LHCN-M2 (cell line): ENCODE data around the gene CD300LG. TPM values are rescaled to one million over a fixed set of nuclear protein-coding genes. Genes with fewer than 3 reads are reported as not detected.

Experiments used
- DNase-seq: peaks from one replicate; pipeline ENCODE4 v3.0.0-alpha.2; 2012; ENCODE audit warnings: low read depth
- total RNA-seq: library from RNA; depleted of rRNA; stranded (reverse); fragments of >200 nt; gene quantifications from 2 replicates; pipeline ENCODE4 v1.2.3, GENCODE V29; 2014

Gene CD300LG
- total RNA-seq, 1 experiment from 2014 or later = not detected

DNA sequence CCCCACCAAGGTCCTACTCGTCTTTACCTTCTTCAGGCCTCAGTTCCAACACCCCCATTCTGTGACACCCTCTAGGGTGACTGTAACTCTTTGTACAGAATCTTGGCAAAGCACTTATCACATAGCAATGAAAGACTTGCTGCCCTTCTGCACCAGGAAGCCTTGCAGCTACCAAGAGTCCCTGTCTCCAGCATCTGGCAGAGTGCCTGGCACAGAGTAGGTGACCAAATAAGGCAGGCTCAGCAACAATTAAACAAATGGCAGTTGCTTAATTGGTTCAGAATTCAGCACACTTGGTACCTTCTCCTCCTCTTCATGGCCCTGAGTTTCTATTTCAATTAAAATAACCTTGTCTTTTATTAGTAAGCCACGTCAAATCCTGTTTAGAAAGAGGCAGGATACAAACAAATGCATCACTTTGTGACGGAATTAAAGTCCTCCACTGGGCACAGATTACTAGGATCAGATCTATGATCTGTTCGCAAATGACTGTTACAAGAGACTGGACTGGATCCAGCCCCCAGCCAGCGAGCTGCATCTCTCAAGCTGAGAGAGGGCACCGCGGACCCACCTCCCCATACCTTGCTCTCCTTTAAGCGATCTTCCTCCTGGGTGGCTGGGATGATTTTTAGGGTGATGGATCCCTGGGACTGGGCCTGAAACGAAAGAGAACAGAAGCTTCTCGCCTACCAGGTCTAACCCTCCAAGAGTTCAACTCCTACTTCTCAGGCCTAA is 23.5 kb upstream of the CD300LG start:
- no peak for DNase-seq

DNA sequence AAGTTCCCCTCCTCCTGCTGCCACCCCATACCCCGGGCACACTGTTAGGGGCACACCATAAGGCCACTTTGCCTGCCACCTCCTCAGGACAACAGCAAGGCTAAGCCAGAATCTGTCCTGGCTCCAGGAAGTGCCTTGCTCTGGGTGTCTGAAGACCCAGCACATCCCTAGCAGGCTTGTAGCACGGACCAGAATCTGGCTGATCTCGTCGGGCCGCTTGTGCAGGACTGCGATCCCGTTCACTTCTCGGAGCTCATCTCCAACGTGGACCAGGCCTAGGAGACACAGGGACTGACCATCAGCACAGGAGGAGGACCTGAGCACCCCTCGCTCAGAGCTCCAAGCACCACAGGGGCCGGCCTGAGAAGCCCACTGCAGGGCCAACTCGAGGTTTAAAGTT is 21.4 kb upstream of the CD300LG start:
- no peak for DNase-seq

DNA sequence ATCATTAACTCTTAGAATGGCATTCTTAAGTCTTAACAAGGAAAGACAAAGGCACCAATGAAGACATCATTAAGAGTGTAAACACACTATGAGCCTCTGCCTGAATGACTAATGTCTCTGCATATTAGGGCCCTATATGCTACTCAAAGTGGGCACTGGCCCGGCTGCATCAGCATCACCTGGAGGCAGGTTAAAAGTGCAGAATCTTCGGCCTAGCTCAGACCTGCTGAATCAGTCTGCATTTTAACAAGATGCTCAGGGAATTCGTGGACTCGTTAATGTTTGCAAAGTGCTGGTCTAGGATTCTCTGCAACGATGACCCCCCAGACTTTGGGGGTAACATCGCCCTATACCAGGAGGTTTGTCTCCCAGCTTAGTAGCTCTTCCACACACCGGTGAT is 20.8 kb upstream of the CD300LG start:
- no peak for DNase-seq

DNA sequence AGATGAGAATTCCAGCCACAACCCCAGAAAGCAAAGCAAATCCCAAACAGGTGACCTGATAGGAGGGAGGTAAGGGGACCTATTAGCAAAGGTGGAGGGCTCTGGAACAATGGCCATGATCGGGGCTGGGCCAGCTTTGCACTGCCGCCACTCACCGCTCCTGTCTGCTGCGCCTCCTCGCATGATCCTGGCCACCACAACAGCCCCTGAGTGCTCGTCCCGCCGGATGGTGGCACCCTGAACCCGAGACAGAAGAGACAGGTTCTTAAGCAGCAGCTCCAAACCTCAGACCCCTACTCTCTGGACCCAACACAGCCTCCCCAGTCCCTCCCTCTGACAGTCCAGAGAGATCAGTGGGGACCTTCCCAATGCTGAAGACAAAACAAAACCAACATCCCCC is 19.4 kb upstream of the CD300LG start:
- no peak for DNase-seq

DNA sequence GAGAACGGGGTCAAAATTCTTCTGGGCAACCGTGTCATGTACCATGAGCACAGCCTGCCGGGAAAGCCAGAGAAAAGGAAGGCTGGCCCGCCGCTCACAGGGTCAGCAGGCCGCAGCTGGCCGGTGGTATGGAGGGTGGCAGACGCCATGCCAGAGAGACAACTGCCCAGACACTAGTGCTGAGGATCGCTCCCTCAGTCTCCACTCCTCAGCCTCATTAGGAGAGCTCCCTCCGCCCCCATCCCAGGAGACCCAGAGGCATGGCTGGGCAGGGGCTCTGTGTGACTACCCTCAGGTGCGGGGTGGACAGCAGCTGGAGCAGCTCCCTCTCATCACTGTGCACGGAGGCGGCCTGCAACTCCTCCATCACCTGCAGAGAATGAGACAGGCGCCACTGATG is 17.2 kb upstream of the CD300LG start:
- DNase-seq = no peak

DNA sequence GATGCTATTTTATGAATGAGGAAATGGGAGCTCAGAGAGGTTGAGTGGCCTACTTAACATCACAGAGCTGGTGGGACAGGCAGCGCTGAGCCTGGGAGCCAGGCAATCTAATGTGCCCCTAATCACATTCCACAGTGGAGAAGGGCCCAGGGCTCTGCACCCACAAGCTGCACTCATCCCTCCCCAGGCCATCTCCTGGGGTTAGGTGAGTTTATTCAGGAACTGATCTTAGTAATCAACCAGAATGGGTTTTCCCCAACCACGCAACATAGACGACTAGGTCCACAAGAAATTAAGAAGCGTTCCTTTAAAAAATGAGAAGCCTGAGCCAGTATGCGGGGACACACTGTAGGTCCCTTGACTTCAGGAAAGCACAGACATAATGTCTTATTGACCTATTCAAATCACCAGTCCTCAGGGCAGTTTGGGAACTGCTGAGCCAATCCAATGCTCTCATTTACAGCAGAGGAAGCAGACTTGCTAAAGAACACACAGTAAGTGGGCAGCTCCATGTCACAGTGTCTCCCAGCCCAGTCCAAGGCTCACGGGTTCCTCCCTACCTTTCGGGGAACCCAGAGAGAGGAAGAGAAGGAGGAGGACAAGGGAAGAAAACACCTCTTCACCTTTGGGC is 16.4 kb upstream of the CD300LG start:
- DNase-seq = no peak

DNA sequence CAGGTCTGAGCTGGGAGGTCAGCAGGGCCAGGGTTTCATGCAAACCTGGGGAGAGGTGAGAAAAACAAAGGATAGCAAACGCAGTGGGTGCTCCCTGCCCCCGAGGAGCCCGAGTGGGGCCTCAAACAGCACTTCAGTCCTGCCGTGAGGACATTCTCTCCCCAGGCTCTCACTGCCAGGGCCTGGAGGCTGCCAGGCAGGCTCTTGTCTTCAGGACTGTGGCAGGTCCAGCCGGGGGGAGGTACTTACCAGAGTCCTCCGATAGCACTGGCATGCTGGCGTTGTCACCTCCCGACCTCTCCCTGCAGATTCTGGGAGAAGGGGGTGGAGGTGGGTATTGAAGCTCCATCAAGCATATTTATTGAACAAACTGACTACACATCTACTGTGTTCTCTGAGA is 15.3 kb upstream of the CD300LG start:
- no peak for DNase-seq

DNA sequence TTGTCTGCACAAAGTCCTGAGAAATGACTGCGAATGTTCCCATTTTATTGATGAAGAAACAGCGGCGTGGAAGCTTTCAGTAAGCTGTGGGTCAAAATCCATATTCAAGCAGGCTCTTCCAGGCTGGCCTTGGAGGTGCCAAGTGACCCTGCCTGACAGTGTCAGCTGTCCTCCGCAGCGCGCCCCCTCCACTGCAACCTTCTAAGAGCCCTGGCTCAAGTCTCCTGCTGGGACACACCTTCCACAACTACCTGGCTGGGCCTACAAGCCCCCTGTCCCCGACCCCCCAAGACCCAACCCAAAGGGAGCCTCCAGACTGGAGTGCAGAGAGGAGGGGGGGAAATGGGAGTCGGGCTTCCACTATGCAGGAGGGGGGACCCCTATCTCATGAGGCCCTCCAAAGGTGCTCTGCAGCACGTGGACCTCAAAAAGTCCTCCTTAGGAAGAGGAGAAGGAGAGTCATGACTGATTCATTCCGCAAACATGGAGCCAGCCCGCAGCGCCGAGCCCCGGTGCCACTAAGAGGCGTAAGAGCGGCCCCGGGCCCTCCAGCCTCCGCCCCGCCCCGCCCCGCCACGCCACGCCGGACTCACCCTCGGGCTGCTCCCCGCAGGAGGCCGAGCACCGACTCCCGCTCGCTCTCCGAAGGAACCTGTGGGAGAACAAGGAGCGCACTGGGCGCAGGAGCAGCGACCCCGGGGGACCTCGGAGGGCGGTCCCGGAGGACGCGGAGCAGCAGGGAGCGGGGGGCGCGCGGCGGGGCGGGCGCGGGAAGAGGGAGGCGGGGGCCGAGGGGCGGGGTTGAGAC is 14.6 kb upstream of the CD300LG start:
- peak; percentile 66 for DNase-seq

DNA sequence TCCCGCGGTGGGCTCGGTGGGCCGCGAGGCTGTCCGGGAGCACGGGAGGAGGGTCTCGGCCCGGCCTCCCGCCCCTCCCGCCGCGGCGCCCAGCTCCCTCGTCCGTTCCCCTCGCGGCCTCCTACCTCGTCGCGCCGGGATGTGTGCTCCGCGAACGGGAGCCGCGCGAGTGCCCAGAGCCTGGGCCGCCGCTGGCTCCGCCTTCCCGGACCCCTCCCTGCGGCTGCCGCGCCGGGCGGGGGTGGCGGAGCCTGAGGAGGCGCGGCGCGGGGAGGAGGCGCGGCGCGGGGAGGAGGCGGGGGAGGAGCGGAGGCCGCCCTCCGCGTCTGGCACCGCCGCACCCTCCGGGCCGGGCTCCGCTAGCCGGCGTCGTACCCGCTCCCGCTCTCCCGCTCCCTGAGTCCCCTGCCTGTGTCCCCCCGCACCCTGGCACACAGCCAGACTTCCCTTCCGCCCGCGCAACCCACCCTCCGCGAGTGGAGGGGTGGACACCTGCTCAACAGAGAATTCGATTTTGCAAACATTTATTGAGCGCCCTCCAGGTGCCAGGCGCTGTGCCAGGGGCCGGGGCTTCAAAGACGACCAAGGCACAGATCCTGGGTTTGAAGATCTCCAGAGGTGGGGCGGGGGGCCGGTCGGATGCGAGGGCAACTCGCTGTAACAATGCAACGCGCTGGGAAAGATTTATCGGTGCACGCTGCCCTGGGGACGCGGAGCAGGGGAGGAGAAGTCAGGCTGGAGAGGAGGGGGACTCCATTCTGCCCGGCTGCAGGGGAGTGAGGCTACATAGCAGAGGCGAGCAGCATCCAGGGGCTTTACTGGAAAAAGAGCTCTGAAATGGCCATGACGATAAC is 13.8 kb upstream of the CD300LG start, which contains the start of gene MPP3:
MPP3 (minus strand) TSS at position 171 of the 854 bp plus-strand sequence. CDS start 1,240 bp downstream, outside the sequence.
- DNase-seq = peak; percentile 52

DNA sequence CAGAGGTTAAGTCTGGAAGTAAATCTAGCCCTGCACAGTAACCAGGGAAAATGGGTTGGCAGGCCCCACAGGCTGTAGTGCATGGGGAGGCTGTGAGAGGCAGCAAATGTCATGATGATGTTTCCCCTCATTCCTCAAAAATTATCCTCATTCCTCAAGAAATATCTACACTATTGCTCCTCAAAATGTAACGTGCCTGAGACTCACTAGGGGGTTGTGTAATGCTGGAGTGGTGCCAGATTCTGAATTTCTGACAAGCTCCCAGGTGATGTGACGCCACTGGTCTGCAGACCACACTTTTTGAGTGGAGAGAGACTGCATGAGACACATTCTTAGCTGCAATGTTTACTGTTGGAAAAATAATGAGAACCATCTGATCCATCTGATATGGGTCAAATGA is 12.9 kb upstream of the CD300LG start:
- DNase-seq = no peak

DNA sequence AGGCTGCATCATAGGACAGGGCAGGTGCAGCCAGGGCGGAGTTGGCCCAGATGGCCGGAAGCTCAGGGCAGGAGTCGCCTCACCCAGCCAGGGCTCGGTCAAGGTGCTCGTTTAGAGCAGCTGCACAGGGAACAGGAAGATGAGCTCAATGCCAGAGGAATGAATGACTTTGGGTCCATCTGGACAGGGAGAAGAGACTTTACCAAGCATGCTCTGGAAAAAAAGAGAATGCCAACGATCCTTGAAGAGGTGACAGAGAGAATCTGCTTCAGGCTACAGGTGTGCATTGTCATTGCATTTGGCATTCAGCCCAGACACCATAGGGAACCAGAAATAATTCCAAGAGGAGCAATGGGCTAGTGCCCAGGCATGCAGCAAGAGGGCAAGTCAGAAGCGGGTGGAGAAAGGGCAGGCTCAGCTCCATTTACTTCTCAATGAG is 7.3 kb upstream of the CD300LG start:
- no peak for DNase-seq

DNA sequence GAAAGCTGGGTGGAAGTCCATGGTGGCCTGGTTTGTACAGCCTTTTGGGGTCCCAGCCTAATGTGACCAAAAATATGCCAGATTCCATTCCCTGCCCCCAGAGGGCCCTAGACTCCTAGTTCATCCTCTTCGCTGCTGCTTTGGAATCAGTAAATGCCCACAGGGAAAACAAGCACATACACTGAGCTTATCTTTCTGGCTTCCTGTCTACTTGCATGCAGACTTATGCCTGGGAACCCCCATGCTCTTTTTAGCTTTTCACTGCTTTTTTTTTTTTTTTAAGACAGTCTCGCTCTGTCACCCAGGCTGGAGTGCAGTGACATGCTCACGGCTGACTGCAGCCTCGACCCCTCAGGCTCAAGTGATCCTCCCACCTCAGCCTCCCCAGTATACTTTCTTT is 6.2 kb upstream of the CD300LG start:
- no peak for DNase-seq

DNA sequence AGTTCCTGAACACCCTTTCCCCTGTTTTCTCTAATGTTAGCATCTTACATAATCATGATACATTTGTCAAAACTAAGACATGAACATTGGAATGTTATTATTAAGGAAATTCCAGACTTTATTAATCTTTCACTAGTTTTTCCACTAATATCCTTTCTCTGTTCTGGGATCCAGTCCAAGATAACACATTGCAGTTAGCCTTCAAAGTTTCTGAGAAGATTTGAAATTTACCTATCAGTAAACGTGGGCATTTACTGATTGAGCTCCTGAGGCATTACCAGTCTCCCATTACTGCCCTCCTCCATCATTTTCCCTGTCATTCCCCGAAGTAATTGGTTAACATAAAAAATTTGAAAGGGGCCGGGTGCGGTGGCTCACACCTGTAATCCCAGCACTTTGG is 5.7 kb upstream of the CD300LG start:
- DNase-seq = no peak

DNA sequence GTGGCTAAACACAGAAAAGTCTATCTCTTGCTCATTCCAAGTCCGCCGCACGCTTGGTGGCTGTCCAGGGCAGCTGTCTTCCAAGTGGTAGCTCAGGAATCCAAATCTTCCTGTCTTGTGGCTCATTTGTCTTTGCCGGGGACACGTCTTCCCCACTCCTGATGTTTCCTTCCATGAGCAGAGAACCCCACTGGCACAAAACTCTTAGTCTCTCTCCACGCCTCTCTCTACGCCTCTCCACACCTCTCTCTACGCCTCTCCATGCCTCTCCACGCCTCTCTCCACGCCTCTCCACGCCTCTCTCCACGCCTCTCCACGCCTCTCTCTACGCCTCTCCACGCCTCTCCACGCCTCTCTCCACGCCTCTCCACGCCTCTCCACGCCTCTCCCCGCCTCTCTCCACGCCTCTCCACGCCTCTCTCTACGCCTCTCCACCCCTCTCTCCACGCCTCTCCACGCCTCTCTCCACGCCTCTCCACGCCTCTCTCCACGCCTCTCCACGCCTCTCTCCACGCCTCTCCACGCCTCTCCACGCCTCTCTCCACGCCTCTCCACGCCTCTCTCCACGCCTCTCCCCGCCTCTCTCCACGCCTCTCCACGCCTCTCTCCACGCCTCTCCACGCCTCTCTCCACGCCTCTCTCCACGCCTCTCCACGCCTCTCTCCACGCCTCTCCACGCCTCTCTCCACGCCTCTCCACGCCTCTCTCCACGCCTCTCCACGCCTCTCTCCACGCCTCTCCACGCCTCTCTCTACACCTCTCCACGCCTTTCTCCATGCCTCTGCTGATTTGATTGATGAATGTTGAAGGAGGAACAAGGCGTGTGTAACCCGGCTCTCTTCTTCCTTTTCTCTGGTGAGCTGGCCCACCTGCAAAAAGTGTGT is 4.6 kb upstream of the CD300LG start:
- DNase-seq = peak; percentile 77

DNA sequence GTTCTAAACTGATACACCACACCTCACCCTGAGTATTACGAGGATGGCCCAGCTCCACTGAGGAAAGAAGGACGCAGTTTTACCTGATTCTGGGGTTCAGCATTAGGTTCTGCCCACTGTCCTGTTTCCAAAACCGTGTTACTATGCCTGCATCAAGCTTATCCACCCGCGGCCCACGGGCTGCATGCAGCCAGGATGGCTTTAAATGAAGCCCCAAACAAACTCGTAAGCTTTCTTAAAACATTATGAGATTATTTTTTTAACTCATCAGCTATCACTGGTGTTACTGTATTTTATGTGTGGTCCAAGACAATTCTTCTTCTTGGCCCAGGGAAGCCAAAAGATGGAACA is 4.0 kb upstream of the CD300LG start:
- no peak for DNase-seq

DNA sequence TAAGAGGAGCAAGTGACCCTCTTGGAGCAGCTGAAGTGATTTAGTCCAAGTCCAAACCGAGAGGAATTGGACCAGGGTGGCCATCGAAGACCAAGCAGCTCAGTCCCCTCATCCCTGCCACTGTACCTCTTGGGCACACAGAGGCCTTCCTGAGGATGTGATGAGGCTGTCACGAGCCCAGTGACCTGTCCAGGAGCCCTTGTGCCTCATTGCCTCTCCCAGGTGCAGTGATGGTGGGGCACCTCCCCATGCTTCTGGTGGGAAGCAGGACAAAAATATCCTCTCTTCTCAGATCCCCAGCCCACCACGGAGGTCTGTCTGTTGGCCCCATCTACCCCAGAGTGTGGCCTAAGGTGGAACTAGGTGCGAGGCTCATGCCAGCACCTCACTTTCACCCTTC is 2.7 kb upstream of the CD300LG start:
- no peak for DNase-seq

DNA sequence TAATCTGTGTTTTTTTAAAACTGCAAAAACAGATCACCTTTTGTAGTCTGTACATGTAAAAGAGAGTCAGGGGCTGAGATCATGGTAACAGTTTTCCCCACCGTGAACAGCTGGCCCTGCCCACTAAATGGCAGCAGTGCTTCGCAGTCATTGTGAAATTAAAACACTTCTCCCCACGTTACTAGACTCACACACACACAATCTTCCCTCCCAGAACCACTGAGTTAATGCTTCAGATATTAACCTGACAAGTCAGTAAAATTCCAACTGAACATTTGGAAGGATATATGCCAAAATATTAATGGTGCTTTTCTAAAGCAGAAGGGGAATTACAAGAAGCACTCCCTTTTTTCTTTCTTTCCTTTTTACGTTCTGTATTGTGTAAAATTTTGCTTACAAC is 1.2 kb upstream of the CD300LG start:
- DNase-seq = no peak

DNA sequence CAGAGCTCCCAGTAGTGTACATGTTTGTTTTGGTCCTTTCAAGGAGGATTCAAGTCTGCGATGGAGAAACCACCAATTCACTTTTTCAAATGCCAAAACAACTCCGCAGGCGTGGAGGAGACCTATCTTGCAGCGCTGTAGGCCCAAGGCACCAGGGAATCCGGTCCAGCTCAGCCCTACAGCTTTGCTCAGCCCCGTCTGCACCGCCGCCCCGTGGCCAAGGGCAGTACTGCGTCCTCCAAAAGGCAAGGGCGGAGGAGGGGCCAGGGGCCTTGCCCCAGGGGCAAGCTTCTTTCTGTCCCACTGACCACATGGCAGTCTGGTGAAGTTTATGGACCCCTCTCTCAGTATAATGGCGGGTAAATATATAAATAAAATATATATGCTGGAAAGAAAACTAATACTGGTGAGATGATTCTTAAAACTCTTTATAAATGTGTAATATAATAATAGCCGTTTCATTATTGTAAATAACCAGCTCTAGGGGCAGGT is 709 bp upstream of the CD300LG start:
- DNase-seq = peak; percentile 59

DNA sequence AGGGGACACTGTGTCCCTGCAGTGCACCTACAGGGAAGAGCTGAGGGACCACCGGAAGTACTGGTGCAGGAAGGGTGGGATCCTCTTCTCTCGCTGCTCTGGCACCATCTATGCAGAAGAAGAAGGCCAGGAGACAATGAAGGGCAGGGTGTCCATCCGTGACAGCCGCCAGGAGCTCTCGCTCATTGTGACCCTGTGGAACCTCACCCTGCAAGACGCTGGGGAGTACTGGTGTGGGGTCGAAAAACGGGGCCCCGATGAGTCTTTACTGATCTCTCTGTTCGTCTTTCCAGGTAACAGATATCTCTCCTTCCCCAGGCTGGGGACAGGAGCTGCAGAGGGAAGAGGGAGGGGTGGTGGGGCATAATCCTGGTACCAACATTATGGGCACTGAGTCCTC is 1.6 kb downstream of the CD300LG start:
- no peak for DNase-seq

DNA sequence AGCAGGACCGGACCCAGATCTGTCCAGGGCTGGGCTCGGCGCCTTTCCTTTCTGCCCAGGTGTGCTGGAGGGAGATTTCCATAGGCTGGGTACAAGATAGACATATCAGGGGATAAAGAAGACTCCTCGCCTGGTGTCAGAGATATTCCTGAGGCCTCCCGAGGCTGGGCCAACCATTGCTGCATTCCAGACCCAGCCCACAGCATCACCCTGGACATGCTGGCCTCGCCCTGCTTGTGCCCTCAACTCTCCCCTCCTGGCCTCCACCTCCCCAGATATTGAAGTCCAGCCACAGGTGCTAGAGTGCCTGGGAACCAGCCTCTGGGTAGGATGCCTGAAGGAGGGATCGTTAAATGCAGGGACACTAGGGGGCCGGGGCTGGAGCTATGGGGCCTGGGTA is 2.1 kb downstream of the CD300LG start:
- no peak for DNase-seq
